HepG2 (cell line): ENCODE data around the gene FABP2. TPM values are rescaled to one million over a fixed set of nuclear protein-coding genes. Genes with fewer than 3 reads are reported as not detected.

Source experiments
- ATF3 ChIP-seq: sonication (generic); formaldehyde crosslinking; IDR thresholded peaks from 2 replicates; pipeline ENCODE4 v1.4.0; 2020; ENCODE audit warnings: missing genetic modification reagents
- BRF2 ChIP-seq: sonication (generic); formaldehyde crosslinking; IDR thresholded peaks from 2 replicates; pipeline ENCODE4 v1.8.1; 2022; ENCODE audit warnings: mild to moderate bottlenecking, missing genetic modification reagents
- CENPT ChIP-seq: sonication (generic); formaldehyde crosslinking; IDR thresholded peaks from 2 replicates; pipeline ENCODE4 v1.8.0; 2022; ENCODE audit warnings: low read depth, mild to moderate bottlenecking, moderate library complexity, missing genetic modification reagents
- FOXC1 ChIP-seq: sonication (generic); formaldehyde crosslinking; IDR thresholded peaks from 2 replicates; pipeline ENCODE4 v1.8.0; 2022; ENCODE audit warnings: mild to moderate bottlenecking, missing genetic modification reagents, borderline replicate concordance
- HMGA1 ChIP-seq: sonication (generic); formaldehyde crosslinking; conservative IDR thresholded peaks from 2 replicates; pipeline ENCODE4 v1.4.0; 2020; ENCODE audit warnings: missing genetic modification reagents
- IRF1 ChIP-seq: sonication (generic); formaldehyde crosslinking; IDR thresholded peaks from 2 replicates; pipeline ENCODE4 v1.4.0; 2020; ENCODE audit warnings: low read depth, mild to moderate bottlenecking, missing genetic modification reagents
- NONO ChIP-seq, 2 experiments: fragments of 450-650 bp in 1 of 2; sonication (generic) in 1 of 2; formaldehyde crosslinking in 1 of 2; IDR thresholded peaks in 1 of 2; conservative IDR thresholded peaks in 1 of 2; 2 replicates each; pipeline versions ENCODE4 v1.6.1 to v1.8.0; 2017 to 2022; ENCODE audit warnings: mild to moderate bottlenecking in 1 of 2, missing genetic modification reagents in 1 of 2, moderate library complexity in 1 of 2
- PHF20 ChIP-seq: sonication (generic); formaldehyde crosslinking; IDR thresholded peaks from 2 replicates; pipeline ENCODE4 v1.5.0; 2020; ENCODE audit warnings: mild to moderate bottlenecking, missing genetic modification reagents
- PHF21A ChIP-seq: sonication (generic); formaldehyde crosslinking; IDR thresholded peaks from 2 replicates; pipeline ENCODE4 v1.5.0; 2020; ENCODE audit warnings: mild to moderate bottlenecking, missing genetic modification reagents
- POGK ChIP-seq: sonication (generic); formaldehyde crosslinking; conservative IDR thresholded peaks from 2 replicates; pipeline ENCODE4 v1.8.0; 2022; ENCODE audit warnings: mild to moderate bottlenecking, moderate library complexity, missing genetic modification reagents
- PPARG ChIP-seq: conservative IDR thresholded peaks from 2 replicates; pipeline ENCODE4 v1.6.1; 2016; ENCODE audit warnings: missing biosample characterization, missing genetic modification reagents
- STAG1 ChIP-seq: sonication (generic); formaldehyde crosslinking; IDR thresholded peaks from 2 replicates; pipeline ENCODE4 v1.4.0; 2020; ENCODE audit warnings: missing genetic modification reagents
- ZNF614 ChIP-seq: IDR thresholded peaks from 2 replicates; pipeline ENCODE4 v1.6.1; 2018; ENCODE audit warnings: missing biosample characterization, missing genetic modification reagents, inconsistent platforms, borderline replicate concordance
- ZNF792 ChIP-seq: IDR thresholded peaks from 2 replicates; pipeline ENCODE4 v1.6.1; 2016
- ZNF816 ChIP-seq: sonication (generic); formaldehyde crosslinking; IDR thresholded peaks from 2 replicates; pipeline ENCODE4 v1.8.0; 2022; ENCODE audit warnings: missing genetic modification reagents, mild to moderate bottlenecking, borderline replicate concordance
- ZSCAN9 ChIP-seq: IDR thresholded peaks from 2 replicates; pipeline ENCODE4 v1.6.1; 2016; ENCODE audit warnings: borderline replicate concordance
- polyA plus RNA-seq, 8 experiments: library from polyadenylated mRNA; depleted of rRNA in 3 of 8; stranded (reverse) in 7 of 8; unstranded in 1 of 8; fragments of >200 nt; fragmentation: Illumina TruSeq in 4 of 8; extraction: Trizol in 4 of 8; gene quantifications; 2 replicates each; pipeline versions ENCODE4 v1.2.1 to v1.2.3, GENCODE V29; 2011 to 2016; ENCODE audit warnings: low read depth in 4 of 8, missing spikeins in 1 of 8, mixed read lengths in 1 of 8; ENCODE audit not compliant: insufficient read depth in 1 of 8
- total RNA-seq, 5 experiments: library from RNA; depleted of rRNA; stranded (reverse); fragments of >200 nt; fragmentation: Illumina TruSeq; extraction: Trizol; gene quantifications; 2 replicates each; pipeline ENCODE4 v1.2.3, GENCODE V29; 2016; ENCODE audit warnings: low read depth in 1 of 5
- TF ChIP-seq, protein P1 (sequence below): sonication (generic); formaldehyde crosslinking; IDR thresholded peaks from 2 replicates; pipeline ENCODE4 v1.5.1; 2020; ENCODE audit warnings: mild to moderate bottlenecking, missing genetic modification reagents
- TF ChIP-seq, protein P2 (sequence below): sonication (generic); formaldehyde crosslinking; IDR thresholded peaks from 2 replicates; pipeline ENCODE4 v1.4.0; 2020; ENCODE audit warnings: missing genetic modification reagents
- TF ChIP-seq, protein P3 (sequence below): sonication (generic); formaldehyde crosslinking; IDR thresholded peaks from 2 replicates; pipeline ENCODE4 v1.5.0; 2020; ENCODE audit warnings: missing genetic modification reagents, mild to moderate bottlenecking, borderline replicate concordance

FABP2 gene
- total and polyA plus RNA-seq, 2 of the 13 experiments (the other 11 are each of a cell fraction or from before 2014, with no cell fraction given): 0.78 to 1.2 TPM

GRCh38 chr4:119300101-119300978 lies 21.6 kb downstream of the FABP2 start (continued):
- TF ChIP-seq PPARG (CRISPR knock-in tag) (peak; percentile 76), IRF1 (CRISPR knock-in tag) (peak; percentile 82; the same call in 1 of the 2 replicates), POGK (CRISPR knock-in tag) (no peak), FOXC1 (peak; percentile 88), ZNF816 (CRISPR knock-in tag) (no peak; the same call in 1 of the 2 replicates), ATF3 (CRISPR knock-in tag) (no peak), ZNF614 (CRISPR knock-in tag) (peak; percentile 94; the same call in 1 of the 2 replicates), ZNF792 (CRISPR knock-in tag) (peak; percentile 93), NONO (IDR thresholded peaks at IDR 0.05) (no peak), NONO (CRISPR knock-in tag; conservative IDR thresholded peaks at IDR 0.05) (peak; percentile 92), PHF20 (peak; percentile 64), CENPT (CRISPR knock-in tag) (no peak), STAG1 (CRISPR knock-in tag) (0 out of 2 replicates have a peak, but pooled peaks have one; percentile 15), PHF21A (CRISPR knock-in tag) (peak; percentile 90), HMGA1 (CRISPR knock-in tag) (no peak), ZSCAN9 (CRISPR knock-in tag) (peak; percentile 95), BRF2 (0 out of 2 replicates have a peak, but pooled peaks have one; percentile 69)
- TF ChIP-seq, protein P1, sequence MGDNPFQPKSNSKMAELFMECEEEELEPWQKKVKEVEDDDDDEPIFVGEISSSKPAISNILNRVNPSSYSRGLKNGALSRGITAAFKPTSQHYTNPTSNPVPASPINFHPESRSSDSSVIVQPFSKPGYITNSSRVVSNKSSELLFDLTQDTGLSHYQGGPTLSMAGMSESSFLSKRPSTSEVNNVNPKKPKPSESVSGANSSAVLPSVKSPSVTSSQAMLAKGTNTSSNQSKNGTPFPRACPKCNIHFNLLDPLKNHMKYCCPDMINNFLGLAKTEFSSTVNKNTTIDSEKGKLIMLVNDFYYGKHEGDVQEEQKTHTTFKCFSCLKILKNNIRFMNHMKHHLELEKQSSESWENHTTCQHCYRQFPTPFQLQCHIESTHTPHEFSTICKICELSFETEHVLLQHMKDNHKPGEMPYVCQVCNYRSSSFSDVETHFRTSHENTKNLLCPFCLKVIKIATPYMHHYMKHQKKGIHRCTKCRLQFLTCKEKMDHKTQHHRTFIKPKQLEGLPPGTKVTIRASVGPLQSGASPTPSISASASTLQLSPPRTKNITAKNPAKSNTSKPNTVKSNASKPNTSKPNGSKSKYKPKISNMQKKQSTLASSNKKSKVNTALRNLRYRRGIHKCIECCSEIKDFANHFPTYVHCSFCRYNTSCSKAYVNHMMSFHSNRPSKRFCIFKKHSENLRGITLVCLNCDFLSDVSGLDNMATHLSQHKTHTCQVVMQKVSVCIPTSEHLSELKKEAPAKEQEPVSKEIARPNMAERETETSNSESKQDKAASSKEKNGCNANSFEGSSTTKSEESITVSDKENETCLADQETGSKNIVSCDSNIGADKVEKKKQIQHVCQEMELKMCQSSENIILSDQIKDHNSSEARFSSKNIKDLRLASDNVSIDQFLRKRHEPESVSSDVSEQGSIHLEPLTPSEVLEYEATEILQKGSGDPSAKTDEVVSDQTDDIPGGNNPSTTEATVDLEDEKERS: no peak
- TF ChIP-seq, protein P2, sequence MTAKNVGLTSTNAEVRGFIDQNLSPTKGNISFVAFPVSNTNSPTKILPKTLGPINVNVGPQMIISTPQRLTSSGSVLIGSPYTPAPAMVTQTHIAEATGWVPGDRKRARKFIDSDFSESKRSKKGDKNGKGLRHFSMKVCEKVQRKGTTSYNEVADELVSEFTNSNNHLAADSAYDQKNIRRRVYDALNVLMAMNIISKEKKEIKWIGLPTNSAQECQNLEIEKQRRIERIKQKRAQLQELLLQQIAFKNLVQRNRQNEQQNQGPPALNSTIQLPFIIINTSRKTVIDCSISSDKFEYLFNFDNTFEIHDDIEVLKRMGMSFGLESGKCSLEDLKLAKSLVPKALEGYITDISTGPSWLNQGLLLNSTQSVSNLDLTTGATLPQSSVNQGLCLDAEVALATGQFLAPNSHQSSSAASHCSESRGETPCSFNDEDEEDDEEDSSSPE (CRISPR knock-in tag): peak; percentile 85
- TF ChIP-seq, protein P3, sequence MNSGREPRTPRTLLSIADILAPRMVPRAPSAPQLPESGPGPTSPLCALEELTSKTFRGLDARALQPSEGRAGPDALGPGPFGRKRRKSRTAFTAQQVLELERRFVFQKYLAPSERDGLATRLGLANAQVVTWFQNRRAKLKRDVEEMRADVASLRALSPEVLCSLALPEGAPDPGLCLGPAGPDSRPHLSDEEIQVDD (CRISPR knock-in tag): no peak
